ENCODE measurements around the gene ST6GALNAC5.

ST6GALNAC5 gene

GRCh38 chr1:76944942-76945341 lies 77.7 kb downstream of the ST6GALNAC5 start:
- TF ChIP-seq TAF1 (IDR thresholded peaks at IDR 0.05; ENCODE audit: borderline replicate concordance, insufficient read depth, low read length) (no peak), SIN3A (IDR thresholded peaks at IDR 0.05; ENCODE audit: borderline replicate concordance, insufficient read depth, low read length) (no peak), REST (IDR thresholded peaks at IDR 0.05; ENCODE audit: insufficient read depth in 1 of 2, low read depth in 2 of 2, low read length in 2 of 2) (no peak), FOXP2 (optimal IDR thresholded peaks at IDR 0.05; ENCODE audit: borderline replicate concordance, extremely low read depth, extremely low read length, insufficient read depth) (no peak)

DNA sequence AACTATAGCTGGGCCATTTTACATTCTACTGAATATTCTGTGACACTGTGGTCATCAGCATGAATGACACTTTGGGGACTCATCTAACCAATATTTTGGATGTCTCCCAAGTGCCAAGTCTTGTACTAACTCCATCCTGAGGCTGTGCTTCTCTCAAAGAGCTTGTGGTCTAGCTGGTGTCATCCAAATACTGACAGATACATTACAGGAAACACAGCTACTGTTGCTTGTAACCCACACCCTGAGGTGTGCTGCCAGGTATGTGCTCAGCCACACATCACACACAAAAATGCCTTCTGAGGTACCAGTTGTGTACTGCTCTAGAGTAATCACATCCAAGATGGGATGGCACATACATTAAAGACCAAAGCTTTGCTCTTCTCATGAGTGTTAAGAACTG lies 81.6 kb downstream of the ST6GALNAC5 start:
- no peak for TF ChIP-seq TAF1 (IDR thresholded peaks at IDR 0.05; ENCODE audit: borderline replicate concordance, insufficient read depth, low read length)
- TF ChIP-seq FOXP2 (optimal IDR thresholded peaks at IDR 0.05; ENCODE audit: borderline replicate concordance, extremely low read depth, extremely low read length, insufficient read depth): no peak
- no peak for TF ChIP-seq POLR2AphosphoS5 (IDR thresholded peaks at IDR 0.05; ENCODE audit: low read depth, low read length)
- no peak for TF ChIP-seq SIN3A (IDR thresholded peaks at IDR 0.05; ENCODE audit: borderline replicate concordance, insufficient read depth, low read length)

DNA sequence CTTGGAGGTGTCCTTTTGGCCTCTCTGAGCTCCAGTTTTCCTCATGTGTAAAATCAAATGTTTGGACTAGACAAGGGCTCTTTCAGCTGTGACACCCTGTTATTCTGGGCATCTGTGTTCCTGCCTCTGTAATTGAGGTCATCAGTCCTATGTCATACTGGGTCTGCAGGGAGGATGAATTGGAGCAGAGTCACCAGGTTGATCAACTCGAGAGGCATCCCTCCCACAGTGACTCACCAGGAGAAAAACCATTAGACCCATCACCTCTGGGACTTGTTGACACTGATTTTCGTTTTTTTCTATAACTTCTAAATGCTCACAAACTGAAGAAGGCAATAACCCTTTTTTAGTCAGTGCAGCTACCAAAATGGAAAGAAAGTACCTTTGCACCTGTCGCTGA lies 82.2 kb downstream of the ST6GALNAC5 start:
- TF ChIP-seq POLR2AphosphoS5 (IDR thresholded peaks at IDR 0.05; ENCODE audit: low read depth, low read length): no peak

DNA sequence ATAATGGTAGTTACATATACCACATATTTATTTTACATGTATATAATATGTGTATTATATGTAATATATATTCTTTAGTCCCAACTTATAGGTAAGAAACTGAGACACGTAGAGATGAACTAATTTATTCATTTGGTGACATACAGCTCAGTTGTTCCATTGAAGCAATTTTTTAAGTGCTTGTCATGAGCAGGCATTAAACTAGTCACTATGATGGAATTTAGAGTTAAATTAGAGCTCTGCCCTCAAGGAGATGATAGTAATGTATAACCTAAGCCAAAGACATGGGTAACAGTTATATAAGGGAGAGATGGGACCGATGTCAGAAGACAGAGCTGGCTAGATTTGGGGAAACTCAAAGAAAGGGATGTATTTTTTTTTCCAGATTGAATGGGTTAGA lies 83.0 kb downstream of the ST6GALNAC5 start:
- no peak for TF ChIP-seq TAF1 (IDR thresholded peaks at IDR 0.05; ENCODE audit: borderline replicate concordance, insufficient read depth, low read length)
- no peak for TF ChIP-seq POLR2AphosphoS5 (IDR thresholded peaks at IDR 0.05; ENCODE audit: low read depth, low read length)
- TF ChIP-seq FOXP2 (optimal IDR thresholded peaks at IDR 0.05; ENCODE audit: borderline replicate concordance, extremely low read depth, extremely low read length, insufficient read depth): no peak
- no peak for TF ChIP-seq SIN3A (IDR thresholded peaks at IDR 0.05; ENCODE audit: borderline replicate concordance, insufficient read depth, low read length)
- no peak for TF ChIP-seq REST (IDR thresholded peaks at IDR 0.05; ENCODE audit: insufficient read depth in 1 of 2, low read depth in 2 of 2, low read length in 2 of 2)

GRCh38 chr1:76951153-76951552 lies 83.9 kb downstream of the ST6GALNAC5 start:
- TF ChIP-seq TAF1 (IDR thresholded peaks at IDR 0.05; ENCODE audit: borderline replicate concordance, insufficient read depth, low read length): no peak
- TF ChIP-seq FOXP2 (optimal IDR thresholded peaks at IDR 0.05; ENCODE audit: borderline replicate concordance, extremely low read depth, extremely low read length, insufficient read depth): no peak
- no peak for TF ChIP-seq REST (IDR thresholded peaks at IDR 0.05; ENCODE audit: insufficient read depth in 1 of 2, low read depth in 2 of 2, low read length in 2 of 2)
- no peak for TF ChIP-seq SIN3A (IDR thresholded peaks at IDR 0.05; ENCODE audit: borderline replicate concordance, insufficient read depth, low read length)
- no peak for TF ChIP-seq POLR2AphosphoS5 (IDR thresholded peaks at IDR 0.05; ENCODE audit: low read depth, low read length)

DNA sequence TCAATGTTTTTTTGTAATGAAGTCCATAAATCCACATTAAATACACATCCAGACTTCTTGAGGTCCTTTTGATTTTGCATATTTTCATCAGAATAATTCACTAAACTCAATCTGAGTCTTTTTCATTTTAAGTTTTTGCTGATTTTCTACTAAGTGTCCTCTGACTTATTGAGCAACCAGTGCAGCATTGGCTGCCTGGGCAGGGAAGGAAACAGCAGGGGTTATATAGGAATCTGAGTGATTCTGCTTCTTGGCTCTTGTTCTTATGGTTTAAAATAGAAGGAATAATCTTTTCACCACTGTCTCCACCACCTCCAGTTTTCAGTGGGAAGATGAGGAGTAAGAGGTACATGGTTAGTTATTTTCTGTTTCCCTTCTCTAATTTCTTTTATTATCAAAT lies 88.4 kb downstream of the ST6GALNAC5 start:
- TF ChIP-seq FOXP2 (optimal IDR thresholded peaks at IDR 0.05; ENCODE audit: borderline replicate concordance, extremely low read depth, extremely low read length, insufficient read depth) (no peak), REST (IDR thresholded peaks at IDR 0.05; ENCODE audit: insufficient read depth in 1 of 2, low read depth in 2 of 2, low read length in 2 of 2) (no peak), POLR2AphosphoS5 (IDR thresholded peaks at IDR 0.05; ENCODE audit: low read depth, low read length) (no peak), SIN3A (IDR thresholded peaks at IDR 0.05; ENCODE audit: borderline replicate concordance, insufficient read depth, low read length) (no peak)
